Large intestine (tissue), 3 donors: ENCODE data around the gene TENM4. TPM values are rescaled to one million over a fixed set of nuclear protein-coding genes. Genes with fewer than 3 reads are reported as not detected.

Experiments used
- DNase-seq, 2 donors: peaks; one replicate each; pipeline versions ENCODE4 v3.0.0 to v3.0.0-alpha.2; 2013
- H3K27ac ChIP-seq: one replicate; pipeline ENCODE4 v1.5.1; 2013; ENCODE audit warnings: low read length
- H3K27me3 ChIP-seq: 2 replicates; pipeline ENCODE4 v1.6.1; 2013; ENCODE audit warnings: low read length; ENCODE audit not compliant: control insufficient read depth, insufficient read depth
- H3K36me3 ChIP-seq: 2 replicates; pipeline ENCODE4 v1.6.1; 2013; ENCODE audit warnings: low read length; ENCODE audit not compliant: control insufficient read depth, insufficient read depth
- H3K4me1 ChIP-seq: one replicate; pipeline ENCODE4 v1.6.1; 2013; ENCODE audit warnings: low read length; ENCODE audit not compliant: control insufficient read depth, insufficient read depth
- H3K4me3 ChIP-seq: one replicate; pipeline ENCODE4 v1.5.1; 2013; ENCODE audit warnings: low read length
- H3K9me3 ChIP-seq: one replicate; pipeline ENCODE4 v1.6.1; 2013; ENCODE audit warnings: mild to moderate bottlenecking, low read depth, low read length, moderate library complexity; ENCODE audit not compliant: control insufficient read depth
- WGBS: methylation state at CpG from one replicate; pipeline ENCODE4 v1.1.5; 2013; ENCODE audit warnings: low lambda C conversion rate; ENCODE audit not compliant: insufficient coverage; 5-methylcytosine and 5-hydroxymethylcytosine counted together
- polyA plus RNA-seq: library from polyadenylated mRNA; unstranded; fragments of 120-200 nt; gene quantifications from one replicate; pipeline ENCODE4 v1.2.1, GENCODE V29; 2013

The TENM4 gene
- polyA plus RNA-seq, 1 donor = 2.1 TPM

- Histone ChIP-seq H3K4me3 (no peak overlapping the region), H3K27me3 (no peaks in the 10 kb centered on the region), H3K27ac (no peak overlapping the region), H3K9me3 (no peaks in the 10 kb centered on the region), H3K36me3 (no peaks in the 10 kb centered on the region), H3K4me1 (no peaks in the 10 kb centered on the region)
- WGBS = no CpG with 5 or more reads among the region's 2 CpGs
- DNase-seq = no peak
These were observed 324.2 kb downstream of the TENM4 start for GRCh38 chr11:79116600-79116999.

GRCh38 chr11:79113054-79113690, 327.7 kb downstream of the TENM4 start:
- Histone ChIP-seq H3K9me3 (no peaks in the 10 kb centered on the region), H3K4me3 (no peak overlapping the region), H3K27me3 (no peaks in the 10 kb centered on the region), H3K36me3 (no peaks in the 10 kb centered on the region), H3K27ac (no peak overlapping the region), H3K4me1 (no peaks in the 10 kb centered on the region)
- no peak for DNase-seq
- no CpG with 5 or more reads among the region's 5 CpGs for WGBS

GRCh38 chr11:79110796-79111195, 330.0 kb downstream of the TENM4 start:
- Histone ChIP-seq H3K27me3 (no peaks in the 10 kb centered on the region), H3K36me3 (no peaks in the 10 kb centered on the region), H3K4me1 (no peaks in the 10 kb centered on the region), H3K27ac (no peak overlapping the region), H3K4me3 (no peak overlapping the region), H3K9me3 (no peaks in the 10 kb centered on the region)
- WGBS = no CpG with 5 or more reads among the region's 5 CpGs
- no peak for DNase-seq

- DNase-seq = no peak
- H3K27ac ChIP-seq = no peak overlapping the region
- H3K27me3 ChIP-seq = no peaks in the 10 kb centered on the region
- no peak overlapping the region for H3K4me3 ChIP-seq
- WGBS = no CpG with 5 or more reads among the region's 3 CpGs
- H3K4me1 ChIP-seq = no peaks in the 10 kb centered on the region
- H3K36me3 ChIP-seq = no peaks in the 10 kb centered on the region
- H3K9me3 ChIP-seq = no peaks in the 10 kb centered on the region
These were observed 330.5 kb downstream of the TENM4 start for GRCh38 chr11:79110321-79110720.

GRCh38 chr11:79108851-79109250, 332.0 kb downstream of the TENM4 start:
- 100% methylated on average over 1 of the region's 7 CpGs for WGBS
- no peak overlapping the region for H3K27ac ChIP-seq

GRCh38 chr11:79102840-79103239, 338.0 kb downstream of the TENM4 start:
- H3K27me3 ChIP-seq = no peaks in the 10 kb centered on the region
- H3K36me3 ChIP-seq = no peaks in the 10 kb centered on the region
- H3K4me1 ChIP-seq = no peaks in the 10 kb centered on the region
- no peaks in the 10 kb centered on the region for H3K9me3 ChIP-seq
- no peak overlapping the region for H3K4me3 ChIP-seq
- H3K27ac ChIP-seq = no peak overlapping the region
- DNase-seq = no peak
- WGBS = 80% methylated on average over 1 of the region's 4 CpGs

More at GRCh38 chr11:79108851-79109250, 332.0 kb downstream of the TENM4 start:
- no peak overlapping the region for H3K4me3 ChIP-seq
- no peaks in the 10 kb centered on the region for H3K9me3 ChIP-seq
- no peaks in the 10 kb centered on the region for H3K4me1 ChIP-seq
- DNase-seq = no peak
- no peaks in the 10 kb centered on the region for H3K27me3 ChIP-seq
- H3K36me3 ChIP-seq = no peaks in the 10 kb centered on the region

GRCh38 chr11:79101656-79102055, 339.2 kb downstream of the TENM4 start:
- no CpG with 5 or more reads among the region's 2 CpGs for WGBS
- no peak for DNase-seq
- H3K27me3 ChIP-seq = no peaks in the 10 kb centered on the region
- no peaks in the 10 kb centered on the region for H3K36me3 ChIP-seq
- H3K4me1 ChIP-seq = no peaks in the 10 kb centered on the region
- no peak overlapping the region for H3K27ac ChIP-seq
- no peaks in the 10 kb centered on the region for H3K9me3 ChIP-seq
- H3K4me3 ChIP-seq = no peak overlapping the region

- Histone ChIP-seq H3K9me3 (no peaks in the 10 kb centered on the region), H3K27me3 (no peaks in the 10 kb centered on the region), H3K36me3 (no peaks in the 10 kb centered on the region), H3K4me3 (no peak overlapping the region), H3K27ac (no peak overlapping the region), H3K4me1 (no peaks in the 10 kb centered on the region)
- DNase-seq = peak in 1 of 2 donors; percentile 29
- no CpG with 5 or more reads among the region's 9 CpGs for WGBS
These were observed 340.5 kb downstream of the TENM4 start for GRCh38 chr11:79100093-79100910.

- Histone ChIP-seq H3K9me3 (no peaks in the 10 kb centered on the region), H3K27me3 (no peaks in the 10 kb centered on the region), H3K4me1 (no peaks in the 10 kb centered on the region), H3K27ac (no peak overlapping the region), H3K4me3 (no peak overlapping the region), H3K36me3 (no peaks in the 10 kb centered on the region)
- no CpG with 5 or more reads among the region's 2 CpGs for WGBS
- DNase-seq = no peak
These were observed 342.7 kb downstream of the TENM4 start for GRCh38 chr11:79098146-79098545.

GRCh38 chr11:79097246-79097875, 343.5 kb downstream of the TENM4 start:
- no peak overlapping the region for H3K27ac ChIP-seq
- no peaks in the 10 kb centered on the region for H3K27me3 ChIP-seq
- no peak for DNase-seq
- WGBS = 100% methylated on average over 1 of the region's 8 CpGs
- H3K4me3 ChIP-seq = no peak overlapping the region
- no peaks in the 10 kb centered on the region for H3K36me3 ChIP-seq
- no peaks in the 10 kb centered on the region for H3K4me1 ChIP-seq
- no peaks in the 10 kb centered on the region for H3K9me3 ChIP-seq
